GM12878 (cell line): ENCODE results near the gene WDR75.
"Not testable (repeated sequence)": the region's sequence is repeated elsewhere in the genome, so short reads cannot be mapped to it uniquely, and the experiment has no call there.

Experiments
- CREB1 ChIP-seq: IDR thresholded peaks from 2 replicates; pipeline ENCODE4 v1.6.1; 2012; ENCODE audit warnings: low read depth, mild to moderate bottlenecking, inconsistent platforms
- CTCF ChIP-seq, 3 experiments: IDR thresholded peaks in 2 of 3; conservative IDR thresholded peaks in 1 of 3; 2 replicates each; pipeline ENCODE4 v1.5.1; 2011; ENCODE audit warnings: low read depth in 3 of 3, low read length in 3 of 3, mild to moderate bottlenecking in 3 of 3, control low read depth in 2 of 3, moderate library complexity in 2 of 3, inconsistent platforms in 1 of 3, mixed read lengths in 1 of 3; ENCODE audit not compliant: control insufficient read depth in 2 of 3, insufficient read depth in 1 of 3; ENCODE audit errors: extremely low read depth in 1 of 3
- EED ChIP-seq: sonication (generic); IDR thresholded peaks from 2 replicates; pipeline ENCODE4 v1.6.1; 2016; ENCODE audit warnings: antibody characterized with exemption, low read depth
- EP300 ChIP-seq, 2 experiments: fragments of 150-350 bp in 1 of 2; IDR thresholded peaks; 2 replicates each; pipeline ENCODE4 v1.6.1; 2011 to 2012; ENCODE audit warnings: low read depth in 2 of 2, low read length in 2 of 2, borderline replicate concordance in 1 of 2, improper control_type of control experiment in 1 of 2, inconsistent platforms in 1 of 2; ENCODE audit not compliant: control insufficient read depth in 1 of 2
- MEF2A ChIP-seq: IDR thresholded peaks from 2 replicates; pipeline ENCODE4 v1.6.1; 2011; ENCODE audit warnings: low read depth, mild to moderate bottlenecking, low read length, moderate library complexity; ENCODE audit not compliant: insufficient read depth
- TAF1 ChIP-seq: IDR thresholded peaks from 2 replicates; pipeline ENCODE4 v1.6.1; 2011; ENCODE audit warnings: mild to moderate bottlenecking, low read depth, low read length, borderline replicate concordance
- ZNF384 ChIP-seq: IDR thresholded peaks from 2 replicates; pipeline ENCODE4 v1.6.1; 2012; ENCODE audit warnings: low read depth, mild to moderate bottlenecking, low read length, improper control_type of control experiment, borderline replicate concordance

- not testable (repeated sequence) for TF ChIP-seq MEF2A; EED; CTCF (IDR thresholded peaks at IDR 0.05 in 2 of 3, conservative IDR thresholded peaks at IDR 0.05 in 1 of 3; ENCODE audit: control insufficient read depth in 2 of 3, extremely low read depth in 1 of 3, insufficient read depth in 1 of 3, low read depth in 3 of 3, low read length in 3 of 3); TAF1; ZNF384; EP300 (IDR thresholded peaks at IDR 0.05; ENCODE audit: borderline replicate concordance in 1 of 2, control insufficient read depth in 1 of 2, low read depth in 2 of 2, low read length in 2 of 2); CREB1
These were observed 37.0 kb downstream of the WDR75 start for GRCh38 chr2:189478289-189478688.
